SU-DHL-6 (cell line): ENCODE measurements around the gene GRN.
"Not testable (repeated sequence)": the region's sequence is repeated elsewhere in the genome, so short reads cannot be mapped to it uniquely, and the experiment has no call there.

Source experiments
- EZH2phosphoT487 ChIP-seq: fragments of 200-600 bp; sonication (generic), shearing (Covaris generic); conservative IDR thresholded peaks from 2 replicates; pipeline ENCODE4 v1.6.1; 2018; ENCODE audit warnings: mild to moderate bottlenecking, antibody characterized with exemption, low read length, moderate library complexity, mixed read lengths
- TF ChIP-seq, protein P1 (sequence below): fragments of 200-600 bp; sonication (generic); IDR thresholded peaks from one replicate; pipeline ENCODE4 v1.5.1; 2017; ENCODE audit warnings: antibody characterized with exemption, mild to moderate bottlenecking, low read length, moderate library complexity; ENCODE audit not compliant: insufficient read depth, poor library complexity, severe bottlenecking

- TF ChIP-seq, protein P1, sequence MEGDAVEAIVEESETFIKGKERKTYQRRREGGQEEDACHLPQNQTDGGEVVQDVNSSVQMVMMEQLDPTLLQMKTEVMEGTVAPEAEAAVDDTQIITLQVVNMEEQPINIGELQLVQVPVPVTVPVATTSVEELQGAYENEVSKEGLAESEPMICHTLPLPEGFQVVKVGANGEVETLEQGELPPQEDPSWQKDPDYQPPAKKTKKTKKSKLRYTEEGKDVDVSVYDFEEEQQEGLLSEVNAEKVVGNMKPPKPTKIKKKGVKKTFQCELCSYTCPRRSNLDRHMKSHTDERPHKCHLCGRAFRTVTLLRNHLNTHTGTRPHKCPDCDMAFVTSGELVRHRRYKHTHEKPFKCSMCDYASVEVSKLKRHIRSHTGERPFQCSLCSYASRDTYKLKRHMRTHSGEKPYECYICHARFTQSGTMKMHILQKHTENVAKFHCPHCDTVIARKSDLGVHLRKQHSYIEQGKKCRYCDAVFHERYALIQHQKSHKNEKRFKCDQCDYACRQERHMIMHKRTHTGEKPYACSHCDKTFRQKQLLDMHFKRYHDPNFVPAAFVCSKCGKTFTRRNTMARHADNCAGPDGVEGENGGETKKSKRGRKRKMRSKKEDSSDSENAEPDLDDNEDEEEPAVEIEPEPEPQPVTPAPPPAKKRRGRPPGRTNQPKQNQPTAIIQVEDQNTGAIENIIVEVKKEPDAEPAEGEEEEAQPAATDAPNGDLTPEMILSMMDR, result not testable (repeated sequence)
- not testable (repeated sequence) for TF ChIP-seq EZH2phosphoT487
These were observed 4.5 kb upstream of the GRN start for GRCh38 chr17:44340553-44340952.
